Kidney epithelial cell (primary cell): ENCODE data around the gene WIPF1. TPM values are rescaled to one million over a fixed set of nuclear protein-coding genes. Genes with fewer than 3 reads are reported as not detected.

ENCODE experiments used
- DNase-seq: peaks from one replicate; pipeline ENCODE4 v3.0.0-alpha.2; 2010; ENCODE audit warnings: low read depth
- H3K27me3 ChIP-seq: 2 replicates; pipeline ENCODE4 v1.6.0; 2011; ENCODE audit warnings: low read length; ENCODE audit not compliant: control insufficient read depth, insufficient read depth
- H3K36me3 ChIP-seq: 2 replicates; pipeline ENCODE4 v1.5.1; 2011; ENCODE audit warnings: low read length; ENCODE audit not compliant: control insufficient read depth, insufficient read depth
- H3K4me3 ChIP-seq: 2 replicates; pipeline ENCODE4 v1.5.1; 2011; ENCODE audit warnings: low read depth, mild to moderate bottlenecking, control low read depth, low read length
- total RNA-seq: library from RNA; depleted of rRNA; stranded (reverse); fragments of >200 nt; gene quantifications from 2 replicates; pipeline ENCODE4 v1.2.3, GENCODE V29; 2015
- TF ChIP-seq, protein P1 (sequence below): IDR thresholded peaks from 2 replicates; pipeline ENCODE4 v1.5.1; 2011; ENCODE audit warnings: mild to moderate bottlenecking, moderate library complexity, low read length, control low read depth, inconsistent platforms; ENCODE audit not compliant: insufficient read depth, poor library complexity, severe bottlenecking

The WIPF1 gene, protein sequence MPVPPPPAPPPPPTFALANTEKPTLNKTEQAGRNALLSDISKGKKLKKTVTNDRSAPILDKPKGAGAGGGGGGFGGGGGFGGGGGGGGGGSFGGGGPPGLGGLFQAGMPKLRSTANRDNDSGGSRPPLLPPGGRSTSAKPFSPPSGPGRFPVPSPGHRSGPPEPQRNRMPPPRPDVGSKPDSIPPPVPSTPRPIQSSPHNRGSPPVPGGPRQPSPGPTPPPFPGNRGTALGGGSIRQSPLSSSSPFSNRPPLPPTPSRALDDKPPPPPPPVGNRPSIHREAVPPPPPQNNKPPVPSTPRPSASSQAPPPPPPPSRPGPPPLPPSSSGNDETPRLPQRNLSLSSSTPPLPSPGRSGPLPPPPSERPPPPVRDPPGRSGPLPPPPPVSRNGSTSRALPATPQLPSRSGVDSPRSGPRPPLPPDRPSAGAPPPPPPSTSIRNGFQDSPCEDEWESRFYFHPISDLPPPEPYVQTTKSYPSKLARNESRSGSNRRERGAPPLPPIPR
- total RNA-seq = 9.5 and 9.8 TPM in 2 replicates

DNA sequence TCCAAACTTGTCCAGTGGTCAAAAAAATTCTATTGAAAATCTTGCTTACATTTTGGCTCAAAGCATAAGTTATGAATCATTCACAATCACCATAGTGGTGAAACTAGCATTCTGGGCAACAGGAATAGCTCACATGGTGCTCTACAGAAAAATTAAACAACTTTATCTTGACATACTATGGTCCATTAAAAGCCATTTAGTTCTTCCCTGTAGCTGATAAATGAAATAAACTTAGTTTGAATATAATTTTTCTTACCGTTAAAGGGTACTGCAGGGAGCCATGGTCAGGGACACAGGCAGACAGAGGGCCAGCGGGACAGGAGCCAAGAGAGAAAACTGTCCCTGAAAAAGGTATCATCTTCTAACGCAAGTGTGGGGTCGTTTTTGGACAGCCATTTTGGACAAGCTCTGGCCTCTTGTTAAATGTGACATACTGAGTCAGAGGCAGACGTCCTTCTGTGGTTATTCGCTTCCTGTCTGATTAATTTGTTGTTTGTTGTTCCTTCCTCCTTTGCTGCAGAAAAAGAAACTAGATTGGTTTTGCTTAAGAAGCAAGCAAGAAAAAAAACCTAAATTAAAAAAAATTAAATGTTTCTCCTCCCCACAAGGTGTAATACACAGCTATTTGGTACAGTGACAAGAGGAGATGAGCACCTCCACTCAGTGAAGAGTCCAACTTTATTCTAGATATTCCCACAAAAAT lies at the start of gene WIPF1:
TSS of gene WIPF1 (minus strand) at position 460 of the 703 bp plus-strand sequence. CDS start 12,231 bp downstream, outside the sequence.
- no peaks in the 10 kb centered on the region for H3K36me3 ChIP-seq
- DNase-seq = no peak
- TF ChIP-seq, protein P1, sequence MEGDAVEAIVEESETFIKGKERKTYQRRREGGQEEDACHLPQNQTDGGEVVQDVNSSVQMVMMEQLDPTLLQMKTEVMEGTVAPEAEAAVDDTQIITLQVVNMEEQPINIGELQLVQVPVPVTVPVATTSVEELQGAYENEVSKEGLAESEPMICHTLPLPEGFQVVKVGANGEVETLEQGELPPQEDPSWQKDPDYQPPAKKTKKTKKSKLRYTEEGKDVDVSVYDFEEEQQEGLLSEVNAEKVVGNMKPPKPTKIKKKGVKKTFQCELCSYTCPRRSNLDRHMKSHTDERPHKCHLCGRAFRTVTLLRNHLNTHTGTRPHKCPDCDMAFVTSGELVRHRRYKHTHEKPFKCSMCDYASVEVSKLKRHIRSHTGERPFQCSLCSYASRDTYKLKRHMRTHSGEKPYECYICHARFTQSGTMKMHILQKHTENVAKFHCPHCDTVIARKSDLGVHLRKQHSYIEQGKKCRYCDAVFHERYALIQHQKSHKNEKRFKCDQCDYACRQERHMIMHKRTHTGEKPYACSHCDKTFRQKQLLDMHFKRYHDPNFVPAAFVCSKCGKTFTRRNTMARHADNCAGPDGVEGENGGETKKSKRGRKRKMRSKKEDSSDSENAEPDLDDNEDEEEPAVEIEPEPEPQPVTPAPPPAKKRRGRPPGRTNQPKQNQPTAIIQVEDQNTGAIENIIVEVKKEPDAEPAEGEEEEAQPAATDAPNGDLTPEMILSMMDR = no peak
- no peak within 1 kb of the TSS for H3K4me3 ChIP-seq
- H3K27me3 ChIP-seq = no peaks in the 10 kb centered on the region

DNA sequence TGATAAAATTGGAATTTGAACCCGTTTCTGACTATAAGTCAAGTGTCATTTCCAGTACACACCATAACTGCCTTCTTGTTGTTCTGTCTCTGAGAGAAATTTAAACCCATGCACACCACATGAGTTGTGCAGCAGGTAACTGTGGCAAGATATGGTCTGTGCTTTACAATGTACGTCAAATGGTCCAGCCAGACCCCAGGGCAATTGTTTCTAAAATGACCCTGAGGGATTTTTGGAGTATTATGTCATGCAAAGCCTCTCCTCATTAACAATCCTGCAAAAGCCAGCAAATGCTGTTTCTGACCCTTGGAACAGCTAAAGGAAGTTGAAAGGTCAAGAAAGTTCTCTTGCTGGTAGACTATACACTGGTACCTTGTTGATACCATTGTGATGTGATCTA lies 47.7 kb upstream of the WIPF1 start:
- TF ChIP-seq, protein P1 = no peak
- Histone ChIP-seq H3K27me3 (no peaks in the 10 kb centered on the region), H3K4me3 (no peak overlapping the region), H3K36me3 (no peaks in the 10 kb centered on the region)
- no peak for DNase-seq

DNA sequence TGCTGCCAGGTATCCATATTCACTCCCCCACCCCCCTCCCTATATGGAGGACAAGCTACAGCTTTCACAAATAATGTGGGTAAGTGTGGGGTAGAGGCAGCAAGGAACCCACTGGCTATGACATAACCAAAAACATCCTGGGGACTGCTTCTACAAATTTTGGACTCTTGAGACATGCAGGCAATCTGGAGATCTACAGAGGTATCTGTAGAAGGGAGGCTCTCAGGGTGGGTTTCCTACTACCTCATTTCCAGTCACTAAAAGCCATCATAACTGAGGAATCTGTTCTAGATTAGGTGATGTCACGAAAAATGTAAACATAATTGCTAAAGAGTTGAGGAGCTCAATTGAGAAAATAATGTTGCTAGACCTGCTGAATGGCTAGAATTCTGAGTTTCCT lies 46.8 kb upstream of the WIPF1 start:
- Histone ChIP-seq H3K4me3 (no peak overlapping the region), H3K36me3 (no peaks in the 10 kb centered on the region), H3K27me3 (no peaks in the 10 kb centered on the region)
- TF ChIP-seq, protein P1 = no peak
- DNase-seq = no peak

DNA sequence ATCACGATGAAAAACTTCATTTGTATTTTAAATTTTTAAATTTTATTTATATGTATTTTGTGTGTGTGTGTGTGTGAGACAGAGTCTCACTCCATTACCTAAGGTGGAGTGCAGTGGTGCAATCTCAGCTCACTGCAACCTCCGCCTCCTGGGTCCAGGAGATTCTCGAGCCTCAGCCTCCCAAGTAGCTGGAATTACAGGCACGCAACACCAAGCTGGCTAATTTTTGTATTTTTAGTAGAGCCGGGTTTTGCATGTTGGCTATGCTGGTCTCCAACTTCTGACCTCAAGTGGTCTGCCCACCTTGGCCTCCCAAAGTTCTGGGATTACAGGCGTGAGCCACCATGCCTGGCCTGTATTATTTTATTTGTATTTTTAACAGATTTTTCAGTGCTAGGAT lies 45.8 kb upstream of the WIPF1 start:
- DNase-seq = no peak
- H3K27me3 ChIP-seq = no peaks in the 10 kb centered on the region
- H3K4me3 ChIP-seq = no peak overlapping the region
- H3K36me3 ChIP-seq = no peaks in the 10 kb centered on the region
- TF ChIP-seq, protein P1 = no peak

DNA sequence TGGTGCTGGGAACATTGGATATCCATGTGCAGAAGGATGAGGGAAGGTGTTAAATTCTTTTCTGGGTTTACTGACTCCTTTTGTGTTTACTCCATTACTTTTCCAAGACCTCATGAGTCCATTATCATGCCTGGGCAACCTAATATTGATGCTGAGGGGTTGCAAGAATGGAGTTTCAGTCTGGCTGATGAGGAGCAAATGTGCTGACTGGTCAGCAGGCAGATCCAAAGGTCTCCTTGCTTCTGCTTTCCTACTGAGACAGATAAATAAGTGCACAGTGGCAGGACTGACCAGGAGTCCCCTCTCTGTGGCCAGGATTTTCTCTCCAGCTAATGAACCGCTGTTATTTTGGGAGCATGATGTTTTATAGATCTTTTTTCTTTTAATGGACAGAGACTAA lies 43.6 kb upstream of the WIPF1 start:
- TF ChIP-seq, protein P1 = no peak
- no peaks in the 10 kb centered on the region for H3K27me3 ChIP-seq
- H3K36me3 ChIP-seq = no peaks in the 10 kb centered on the region
- no peak for DNase-seq
- no peak overlapping the region for H3K4me3 ChIP-seq
